K562 (cell line): ENCODE results near the gene SDCCAG8. TPM values are rescaled to one million over a fixed set of nuclear protein-coding genes. Genes with fewer than 3 reads are reported as not detected.

ENCODE experiments used
- ATF1 ChIP-seq, 2 experiments: fragments of 450-650 bp in 1 of 2; IDR thresholded peaks; 2 replicates each; pipeline ENCODE4 v1.6.1; 2016; ENCODE audit warnings: missing compliant biosample characterization in 1 of 2, missing genetic modification characterization in 1 of 2
- BRD9 ChIP-seq: fragments of 450-650 bp; IDR thresholded peaks from 2 replicates; pipeline ENCODE4 v1.6.1; 2018; ENCODE audit warnings: low read depth; ENCODE audit not compliant: partially characterized antibody
- CSDE1 ChIP-seq, 2 experiments: fragments of 450-650 bp; IDR thresholded peaks; 2 replicates each; pipeline ENCODE4 v1.6.1; 2016; ENCODE audit warnings: mild to moderate bottlenecking in 1 of 2
- FOXK2 ChIP-seq, 2 experiments: fragments of 450-650 bp; IDR thresholded peaks in 1 of 2; conservative IDR thresholded peaks in 1 of 2; 2 replicates each; pipeline ENCODE4 v1.6.1; 2016; ENCODE audit warnings: low read depth in 2 of 2, mild to moderate bottlenecking in 1 of 2
- KLF16 ChIP-seq: IDR thresholded peaks from 2 replicates; pipeline ENCODE4 v1.6.1; 2016; ENCODE audit warnings: antibody characterized with exemption
- NR1H2 ChIP-seq: sonication (generic); formaldehyde crosslinking; IDR thresholded peaks from 2 replicates; pipeline ENCODE4 v1.4.0; 2020; ENCODE audit warnings: mild to moderate bottlenecking, missing genetic modification reagents
- RCOR1 ChIP-seq, 2 experiments: IDR thresholded peaks; 2 replicates each; pipeline ENCODE4 v1.6.1; 2012; ENCODE audit warnings: low read depth in 2 of 2, low read length in 2 of 2, borderline replicate concordance in 1 of 2, improper control_type of control experiment in 1 of 2
- SIN3A ChIP-seq, 2 experiments: fragments of 150-350 bp in 1 of 2; IDR thresholded peaks; 2 replicates each; pipeline ENCODE4 v1.6.1; 2011 to 2016; ENCODE audit warnings: borderline replicate concordance in 2 of 2, low read depth in 2 of 2, low read length in 2 of 2, mild to moderate bottlenecking in 2 of 2, moderate library complexity in 2 of 2; ENCODE audit not compliant: control insufficient read depth in 1 of 2
- SOX6 ChIP-seq: fragments of 450-650 bp; IDR thresholded peaks from 2 replicates; pipeline ENCODE4 v1.6.1; 2014; ENCODE audit warnings: mild to moderate bottlenecking
- ZEB2 ChIP-seq: fragments of 450-650 bp; IDR thresholded peaks from 2 replicates; pipeline ENCODE4 v1.6.1; 2016
- ZNF121 ChIP-seq: sonication (generic); formaldehyde crosslinking; conservative IDR thresholded peaks from 2 replicates; pipeline ENCODE4 v1.8.0; 2022; ENCODE audit warnings: missing genetic modification reagents
- ZNF232 ChIP-seq: sonication (generic); formaldehyde crosslinking; IDR thresholded peaks from 2 replicates; pipeline ENCODE4 v1.8.0; 2022; ENCODE audit warnings: mild to moderate bottlenecking, missing genetic modification reagents
- ZNF3 ChIP-seq: fragments of 250-450 bp; sonication (Bioruptor Pico); IDR thresholded peaks from 2 replicates; pipeline ENCODE4 v1.5.0; 2021; ENCODE audit warnings: mild to moderate bottlenecking, moderate library complexity
- ZNF57 ChIP-seq: fragments of 450-650 bp; formaldehyde crosslinking; IDR thresholded peaks from 2 replicates; pipeline ENCODE4 v1.4.0; 2020; ENCODE audit warnings: mild to moderate bottlenecking, moderate library complexity
- polyA plus RNA-seq, 8 experiments: library from polyadenylated mRNA; depleted of rRNA in 4 of 8; stranded (reverse) in 5 of 8; unstranded in 3 of 8; fragments of >200 nt; fragmentation: Nextera tagmentation in 2 of 8; fragmentation: Illumina TruSeq in 1 of 8; extraction: Ambion mirVana in 2 of 8; extraction: Trizol in 1 of 8; gene quantifications; 2 replicates each; pipeline versions ENCODE4 v1.2.1 to v1.2.3, GENCODE V29; 2011 to 2014; ENCODE audit warnings: inconsistent platforms in 1 of 8, missing spikeins in 1 of 8
- total RNA-seq, 7 experiments: library from RNA; depleted of rRNA in 6 of 7; stranded (reverse); fragments of >200 nt in 6 of 7; fragmentation: Illumina TruSeq in 2 of 7; extraction: Trizol in 2 of 7; gene quantifications; 2 replicates each; pipeline versions ENCODE4 v1.2.1 to v1.2.3, GENCODE V29; 2011 to 2021; ENCODE audit warnings: low replicate concordance in 1 of 7
- TF ChIP-seq, protein P1 (sequence below): fragments of 450-650 bp; conservative IDR thresholded peaks from 2 replicates; pipeline ENCODE4 v1.6.1; 2016; ENCODE audit warnings: missing genetic modification characterization, low read depth, mild to moderate bottlenecking, missing compliant biosample characterization, moderate library complexity
- TF ChIP-seq, protein P2 (sequence below): fragments of 450-650 bp; IDR thresholded peaks from 2 replicates; pipeline ENCODE4 v1.6.1; 2016; ENCODE audit warnings: antibody characterized with exemption
- TF ChIP-seq, protein P3 (sequence below): fragments of 200-800 bp; sonication (Bioruptor generic); IDR thresholded peaks from 2 replicates; pipeline ENCODE4 v1.6.1; 2016; ENCODE audit warnings: missing genetic modification characterization, missing compliant biosample characterization
- TF ChIP-seq, protein P4 (sequence below): fragments of 450-650 bp; IDR thresholded peaks from 2 replicates; pipeline ENCODE4 v1.6.1; 2016; ENCODE audit warnings: mild to moderate bottlenecking

The SDCCAG8 gene
- total and polyA plus RNA-seq, 9 of the 15 experiments (the other 6 are each of a cell fraction or from before 2014, with no cell fraction given), result 17.9 to 36.7 (median 25.4) TPM

DNA sequence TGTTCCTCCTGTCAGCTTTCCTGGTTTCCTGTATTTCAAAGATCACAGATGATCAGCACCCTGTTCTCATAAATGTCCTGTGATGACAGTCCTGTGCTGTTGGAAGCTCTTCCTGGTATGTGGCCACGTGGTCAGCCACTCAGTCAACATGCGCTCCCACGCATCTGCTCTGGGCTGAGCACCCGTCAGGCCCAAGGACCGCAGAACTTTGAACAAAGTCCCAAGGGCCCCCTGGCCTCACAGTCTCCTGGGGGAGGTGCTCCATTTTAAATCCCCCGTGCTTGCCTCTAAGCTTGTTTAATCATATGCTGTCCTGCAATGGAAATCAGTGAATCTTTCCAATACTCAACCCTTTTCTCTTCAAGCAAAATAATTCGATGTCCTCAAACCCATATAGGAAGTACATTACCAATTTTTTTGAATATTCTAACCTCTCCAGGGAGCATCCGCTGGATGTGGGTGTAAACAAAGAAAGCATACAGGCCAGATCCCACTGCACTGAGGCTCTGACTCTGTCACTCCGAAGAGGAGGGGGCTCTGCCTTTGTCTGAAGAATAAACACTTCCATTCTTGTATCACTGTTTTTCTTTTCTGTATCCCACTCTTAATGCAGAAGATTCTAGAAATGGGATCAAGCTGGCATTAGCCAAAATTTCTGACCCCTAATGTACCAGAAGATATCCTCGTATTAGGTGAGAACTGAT, 250.3 kb downstream of the SDCCAG8 start (continued):
- TF ChIP-seq, protein P1, sequence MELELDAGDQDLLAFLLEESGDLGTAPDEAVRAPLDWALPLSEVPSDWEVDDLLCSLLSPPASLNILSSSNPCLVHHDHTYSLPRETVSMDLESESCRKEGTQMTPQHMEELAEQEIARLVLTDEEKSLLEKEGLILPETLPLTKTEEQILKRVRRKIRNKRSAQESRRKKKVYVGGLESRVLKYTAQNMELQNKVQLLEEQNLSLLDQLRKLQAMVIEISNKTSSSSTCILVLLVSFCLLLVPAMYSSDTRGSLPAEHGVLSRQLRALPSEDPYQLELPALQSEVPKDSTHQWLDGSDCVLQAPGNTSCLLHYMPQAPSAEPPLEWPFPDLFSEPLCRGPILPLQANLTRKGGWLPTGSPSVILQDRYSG (tag), result 0 out of 2 replicates have a peak, but pooled peaks have one; percentile 16
- TF ChIP-seq FOXK2 (conservative IDR thresholded peaks at IDR 0.05 in 1 of 2, IDR thresholded peaks at IDR 0.05 in 1 of 2; ENCODE audit: low read depth in 2 of 2) (peak; percentile 88 to 89), BRD9 (no peak), ZNF57 (CRISPR knock-in tag) (no peak), ATF1 (CRISPR knock-in tag; IDR thresholded peaks at IDR 0.05) (no peak), ATF1 (tag; IDR thresholded peaks at IDR 0.05) (peak; percentile 40; the same call in 1 of the 2 replicates), ZEB2 (no peak), ZNF232 (no peak), ZNF3 (no peak), CSDE1 (IDR thresholded peaks at IDR 0.05) (no peak), ZNF121 (CRISPR knock-in tag) (no peak), NR1H2 (CRISPR knock-in tag) (no peak), KLF16 (peak; percentile 55; the same call in 1 of the 2 replicates), SIN3A (IDR thresholded peaks at IDR 0.05; ENCODE audit: borderline replicate concordance in 2 of 2, control insufficient read depth in 1 of 2, low read depth in 2 of 2, low read length in 2 of 2) (no peak), SOX6 (peak; percentile 57; the same call in 1 of the 2 replicates), RCOR1 (IDR thresholded peaks at IDR 0.05; ENCODE audit: borderline replicate concordance in 1 of 2, low read depth in 2 of 2, low read length in 2 of 2) (peak in 1 of 2 experiments; percentile 66; a peak in 2 of 4 replicates)
- TF ChIP-seq, protein P2, sequence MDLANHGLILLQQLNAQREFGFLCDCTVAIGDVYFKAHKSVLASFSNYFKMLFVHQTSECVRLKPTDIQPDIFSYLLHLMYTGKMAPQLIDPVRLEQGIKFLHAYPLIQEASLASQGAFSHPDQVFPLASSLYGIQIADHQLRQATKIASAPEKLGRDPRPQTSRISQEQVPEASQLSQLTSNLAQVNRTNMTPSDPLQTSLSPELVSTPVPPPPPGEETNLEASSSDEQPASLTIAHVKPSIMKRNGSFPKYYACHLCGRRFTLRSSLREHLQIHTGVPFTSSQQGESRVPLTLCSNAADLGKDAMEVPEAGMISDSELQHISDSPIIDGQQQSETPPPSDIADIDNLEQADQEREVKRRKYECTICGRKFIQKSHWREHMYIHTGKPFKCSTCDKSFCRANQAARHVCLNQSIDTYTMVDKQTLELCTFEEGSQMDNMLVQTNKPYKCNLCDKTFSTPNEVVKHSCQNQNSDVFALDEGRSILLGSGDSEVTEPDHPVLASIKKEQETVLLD, result no peak
- TF ChIP-seq, protein P3, sequence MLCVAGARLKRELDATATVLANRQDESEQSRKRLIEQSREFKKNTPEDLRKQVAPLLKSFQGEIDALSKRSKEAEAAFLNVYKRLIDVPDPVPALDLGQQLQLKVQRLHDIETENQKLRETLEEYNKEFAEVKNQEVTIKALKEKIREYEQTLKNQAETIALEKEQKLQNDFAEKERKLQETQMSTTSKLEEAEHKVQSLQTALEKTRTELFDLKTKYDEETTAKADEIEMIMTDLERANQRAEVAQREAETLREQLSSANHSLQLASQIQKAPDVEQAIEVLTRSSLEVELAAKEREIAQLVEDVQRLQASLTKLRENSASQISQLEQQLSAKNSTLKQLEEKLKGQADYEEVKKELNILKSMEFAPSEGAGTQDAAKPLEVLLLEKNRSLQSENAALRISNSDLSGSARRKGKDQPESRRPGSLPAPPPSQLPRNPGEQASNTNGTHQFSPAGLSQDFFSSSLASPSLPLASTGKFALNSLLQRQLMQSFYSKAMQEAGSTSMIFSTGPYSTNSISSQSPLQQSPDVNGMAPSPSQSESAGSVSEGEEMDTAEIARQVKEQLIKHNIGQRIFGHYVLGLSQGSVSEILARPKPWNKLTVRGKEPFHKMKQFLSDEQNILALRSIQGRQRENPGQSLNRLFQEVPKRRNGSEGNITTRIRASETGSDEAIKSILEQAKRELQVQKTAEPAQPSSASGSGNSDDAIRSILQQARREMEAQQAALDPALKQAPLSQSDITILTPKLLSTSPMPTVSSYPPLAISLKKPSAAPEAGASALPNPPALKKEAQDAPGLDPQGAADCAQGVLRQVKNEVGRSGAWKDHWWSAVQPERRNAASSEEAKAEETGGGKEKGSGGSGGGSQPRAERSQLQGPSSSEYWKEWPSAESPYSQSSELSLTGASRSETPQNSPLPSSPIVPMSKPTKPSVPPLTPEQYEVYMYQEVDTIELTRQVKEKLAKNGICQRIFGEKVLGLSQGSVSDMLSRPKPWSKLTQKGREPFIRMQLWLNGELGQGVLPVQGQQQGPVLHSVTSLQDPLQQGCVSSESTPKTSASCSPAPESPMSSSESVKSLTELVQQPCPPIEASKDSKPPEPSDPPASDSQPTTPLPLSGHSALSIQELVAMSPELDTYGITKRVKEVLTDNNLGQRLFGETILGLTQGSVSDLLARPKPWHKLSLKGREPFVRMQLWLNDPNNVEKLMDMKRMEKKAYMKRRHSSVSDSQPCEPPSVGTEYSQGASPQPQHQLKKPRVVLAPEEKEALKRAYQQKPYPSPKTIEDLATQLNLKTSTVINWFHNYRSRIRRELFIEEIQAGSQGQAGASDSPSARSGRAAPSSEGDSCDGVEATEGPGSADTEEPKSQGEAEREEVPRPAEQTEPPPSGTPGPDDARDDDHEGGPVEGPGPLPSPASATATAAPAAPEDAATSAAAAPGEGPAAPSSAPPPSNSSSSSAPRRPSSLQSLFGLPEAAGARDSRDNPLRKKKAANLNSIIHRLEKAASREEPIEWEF (CRISPR knock-in tag), result no peak
- TF ChIP-seq, protein P4, sequence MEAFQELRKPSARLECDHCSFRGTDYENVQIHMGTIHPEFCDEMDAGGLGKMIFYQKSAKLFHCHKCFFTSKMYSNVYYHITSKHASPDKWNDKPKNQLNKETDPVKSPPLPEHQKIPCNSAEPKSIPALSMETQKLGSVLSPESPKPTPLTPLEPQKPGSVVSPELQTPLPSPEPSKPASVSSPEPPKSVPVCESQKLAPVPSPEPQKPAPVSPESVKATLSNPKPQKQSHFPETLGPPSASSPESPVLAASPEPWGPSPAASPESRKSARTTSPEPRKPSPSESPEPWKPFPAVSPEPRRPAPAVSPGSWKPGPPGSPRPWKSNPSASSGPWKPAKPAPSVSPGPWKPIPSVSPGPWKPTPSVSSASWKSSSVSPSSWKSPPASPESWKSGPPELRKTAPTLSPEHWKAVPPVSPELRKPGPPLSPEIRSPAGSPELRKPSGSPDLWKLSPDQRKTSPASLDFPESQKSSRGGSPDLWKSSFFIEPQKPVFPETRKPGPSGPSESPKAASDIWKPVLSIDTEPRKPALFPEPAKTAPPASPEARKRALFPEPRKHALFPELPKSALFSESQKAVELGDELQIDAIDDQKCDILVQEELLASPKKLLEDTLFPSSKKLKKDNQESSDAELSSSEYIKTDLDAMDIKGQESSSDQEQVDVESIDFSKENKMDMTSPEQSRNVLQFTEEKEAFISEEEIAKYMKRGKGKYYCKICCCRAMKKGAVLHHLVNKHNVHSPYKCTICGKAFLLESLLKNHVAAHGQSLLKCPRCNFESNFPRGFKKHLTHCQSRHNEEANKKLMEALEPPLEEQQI, result no peak
